ENCODE measurements around the gene ZNF74. TPM values are rescaled to one million over a fixed set of nuclear protein-coding genes. Genes with fewer than 3 reads are reported as not detected.
"Not testable (repeated sequence)": the region's sequence is repeated elsewhere in the genome, so short reads cannot be mapped to it uniquely, and the experiment has no call there.

ZNF74 gene
- total RNA-seq, 1 donor from 2014 or later: 10.7 TPM

GRCh38 chr22:20378110-20378509, 15.8 kb upstream of the ZNF74 start:
- H3K36me3 ChIP-seq: no peaks in the 10 kb centered on the region
- no peaks in the 10 kb centered on the region for H3K4me1 ChIP-seq
- TF ChIP-seq CTCF (IDR thresholded peaks at IDR 0.05): no peak
- H3K27ac ChIP-seq: no peak overlapping the region
- no peak overlapping the region for H3K4me3 ChIP-seq
- intact Hi-C loops (cut with DNase I): no loop called here
- no peak for ATAC-seq
- no peak for DNase-seq
- H3K27me3 ChIP-seq: no peaks in the 10 kb centered on the region
- no peaks in the 10 kb centered on the region for H3K9me3 ChIP-seq

GRCh38 chr22:20378684-20379083, 15.3 kb upstream of the ZNF74 start:
- H3K27me3 ChIP-seq; H3K9me3 ChIP-seq; H3K4me3 ChIP-seq; DNase-seq; H3K36me3 ChIP-seq; intact Hi-C loops (cut with DNase I); H3K27ac ChIP-seq; ATAC-seq; H3K4me1 ChIP-seq: not testable (repeated sequence)

DNA sequence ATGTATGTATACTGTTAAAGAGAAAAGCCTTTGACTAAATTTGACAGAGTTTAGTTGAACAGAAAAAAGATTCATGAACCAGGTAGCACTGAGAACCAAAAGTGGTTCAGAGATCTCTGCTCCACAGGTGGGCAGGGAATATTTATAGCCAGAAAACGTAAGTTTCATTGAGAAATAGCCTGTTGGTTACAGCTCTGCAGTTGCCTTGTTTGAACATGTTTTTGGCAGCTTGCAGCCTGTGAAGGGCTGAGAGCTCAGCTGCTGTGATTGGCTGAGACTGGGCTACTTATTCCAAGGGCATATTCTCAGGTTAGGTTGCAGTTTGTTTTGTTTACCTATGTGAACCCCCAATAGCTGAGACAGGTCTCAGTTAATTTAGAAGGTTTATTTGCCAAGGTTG, 13.5 kb upstream of the ZNF74 start:
- H3K27me3 ChIP-seq: peaks cover 10% of the 10 kb centered on the region
- DNase-seq (no peak), ATAC-seq (no peak)
- H3K27ac ChIP-seq: no peak overlapping the region
- H3K4me3 ChIP-seq: no peak overlapping the region
- intact Hi-C loops (cut with DNase I): no loop called here
- no peak for TF ChIP-seq CTCF (IDR thresholded peaks at IDR 0.05)
- no peaks in the 10 kb centered on the region for H3K4me1 ChIP-seq
- H3K36me3 ChIP-seq: no peaks in the 10 kb centered on the region
- H3K9me3 ChIP-seq: no peaks in the 10 kb centered on the region

GRCh38 chr22:20383538-20383937, 10.4 kb upstream of the ZNF74 start:
- DNase-seq (no peak), ATAC-seq (no peak)
- H3K9me3 ChIP-seq: no peaks in the 10 kb centered on the region
- H3K4me3 ChIP-seq: no peak overlapping the region
- H3K36me3 ChIP-seq: no peaks in the 10 kb centered on the region
- no peak overlapping the region for H3K27ac ChIP-seq
- H3K27me3 ChIP-seq: peaks cover 10% of the 10 kb centered on the region
- H3K4me1 ChIP-seq: no peaks in the 10 kb centered on the region
- no peak for TF ChIP-seq CTCF (IDR thresholded peaks at IDR 0.05)
- intact Hi-C loops (cut with DNase I): no loop called here

GRCh38 chr22:20384171-20384570, 9.8 kb upstream of the ZNF74 start:
- no peak for TF ChIP-seq CTCF (IDR thresholded peaks at IDR 0.05)
- ATAC-seq (no peak), DNase-seq (no peak)
- intact Hi-C loops (cut with DNase I): no loop called here
- Histone ChIP-seq H3K27ac (no peak overlapping the region), H3K27me3 (peaks cover 10% of the 10 kb centered on the region), H3K36me3 (no peaks in the 10 kb centered on the region), H3K4me1 (no peaks in the 10 kb centered on the region), H3K4me3 (no peak overlapping the region), H3K9me3 (no peaks in the 10 kb centered on the region)

- TF ChIP-seq CTCF (IDR thresholded peaks at IDR 0.05): no peak
- no peaks in the 10 kb centered on the region for H3K9me3 ChIP-seq
- no peak overlapping the region for H3K4me3 ChIP-seq
- no peaks in the 10 kb centered on the region for H3K36me3 ChIP-seq
- DNase-seq (no peak), ATAC-seq (no peak)
- H3K27ac ChIP-seq: no peak overlapping the region
- H3K27me3 ChIP-seq: peaks cover 10% of the 10 kb centered on the region
- intact Hi-C loops (cut with DNase I): no loop called here
- no peaks in the 10 kb centered on the region for H3K4me1 ChIP-seq
Observed at GRCh38 chr22:20384865-20385264, 9.1 kb upstream of the ZNF74 start.

Measured in upper lobe of right lung (tissue), 1 donor.